Cardiac muscle cell (in vitro differentiated cells and primary cell): Measurements from ENCODE around the gene OR13J1. TPM values are rescaled to one million over a fixed set of nuclear protein-coding genes. Genes with fewer than 3 reads are reported as not detected.

Source experiments
- DNase-seq, 2 donors: peaks; one replicate each; pipeline versions ENCODE4 v3.0.0 to v3.0.0-alpha.2; 2010 to 2017; ENCODE audit warnings: low read depth in 1 of 2, low spot score in 1 of 2
- H3K27ac ChIP-seq: fragments of 200-600 bp; sonication (generic); 2 replicates; pipeline ENCODE4 v1.5.1; 2016
- H3K27me3 ChIP-seq: fragments of 200-600 bp; sonication (generic); 2 replicates; pipeline ENCODE4 v1.6.0; 2016; ENCODE audit warnings: control low read depth
- H3K36me3 ChIP-seq: fragments of 200-600 bp; sonication (generic); 2 replicates; pipeline ENCODE4 v1.5.1; 2016; ENCODE audit warnings: control low read depth
- H3K4me1 ChIP-seq: fragments of 200-600 bp; sonication (generic); 2 replicates; pipeline ENCODE4 v1.8.1; 2017; ENCODE audit warnings: low read depth, mild to moderate bottlenecking, mixed run types
- H3K4me3 ChIP-seq: fragments of 200-600 bp; sonication (generic); 2 replicates; pipeline ENCODE4 v1.5.1; 2016; ENCODE audit warnings: mild to moderate bottlenecking
- H3K9me3 ChIP-seq: fragments of 200-600 bp; sonication (generic); 2 replicates; pipeline ENCODE4 v1.5.1; 2017; ENCODE audit warnings: low read depth, mild to moderate bottlenecking, control low read depth
- polyA plus RNA-seq: library from polyadenylated mRNA; unstranded; fragments of >200 nt; fragmentation: Nextera tagmentation; extraction: Ambion mirVana; gene quantifications from 2 replicates; pipeline ENCODE4 v1.2.1, GENCODE V29; 2016
- total RNA-seq: library from RNA; depleted of rRNA; stranded (reverse); fragments of >200 nt; gene quantifications from 2 replicates; pipeline ENCODE4 v1.2.3, GENCODE V29; 2016
- TF ChIP-seq, protein P1 (sequence below): IDR thresholded peaks from 2 replicates; pipeline ENCODE4 v1.5.1; 2012; ENCODE audit warnings: low read depth, mild to moderate bottlenecking, low read length

The OR13J1 gene
- total and polyA plus RNA-seq, 2 experiments from 2014 or later, result not detected

GRCh38 chr9:35909687-35910612, 39.7 kb upstream of the OR13J1 start:
- TF ChIP-seq, protein P1, sequence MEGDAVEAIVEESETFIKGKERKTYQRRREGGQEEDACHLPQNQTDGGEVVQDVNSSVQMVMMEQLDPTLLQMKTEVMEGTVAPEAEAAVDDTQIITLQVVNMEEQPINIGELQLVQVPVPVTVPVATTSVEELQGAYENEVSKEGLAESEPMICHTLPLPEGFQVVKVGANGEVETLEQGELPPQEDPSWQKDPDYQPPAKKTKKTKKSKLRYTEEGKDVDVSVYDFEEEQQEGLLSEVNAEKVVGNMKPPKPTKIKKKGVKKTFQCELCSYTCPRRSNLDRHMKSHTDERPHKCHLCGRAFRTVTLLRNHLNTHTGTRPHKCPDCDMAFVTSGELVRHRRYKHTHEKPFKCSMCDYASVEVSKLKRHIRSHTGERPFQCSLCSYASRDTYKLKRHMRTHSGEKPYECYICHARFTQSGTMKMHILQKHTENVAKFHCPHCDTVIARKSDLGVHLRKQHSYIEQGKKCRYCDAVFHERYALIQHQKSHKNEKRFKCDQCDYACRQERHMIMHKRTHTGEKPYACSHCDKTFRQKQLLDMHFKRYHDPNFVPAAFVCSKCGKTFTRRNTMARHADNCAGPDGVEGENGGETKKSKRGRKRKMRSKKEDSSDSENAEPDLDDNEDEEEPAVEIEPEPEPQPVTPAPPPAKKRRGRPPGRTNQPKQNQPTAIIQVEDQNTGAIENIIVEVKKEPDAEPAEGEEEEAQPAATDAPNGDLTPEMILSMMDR, result no peak
- peak in 1 of 2 donors; percentile 49 for DNase-seq
- H3K36me3 ChIP-seq, result no peaks in the 10 kb centered on the region
- peaks cover 34% of the 10 kb centered on the region for H3K4me1 ChIP-seq
- no peaks in the 10 kb centered on the region for H3K27me3 ChIP-seq
- no peaks in the 10 kb centered on the region for H3K9me3 ChIP-seq
- no peak overlapping the region for H3K27ac ChIP-seq
- H3K4me3 ChIP-seq, result no peak overlapping the region

DNA sequence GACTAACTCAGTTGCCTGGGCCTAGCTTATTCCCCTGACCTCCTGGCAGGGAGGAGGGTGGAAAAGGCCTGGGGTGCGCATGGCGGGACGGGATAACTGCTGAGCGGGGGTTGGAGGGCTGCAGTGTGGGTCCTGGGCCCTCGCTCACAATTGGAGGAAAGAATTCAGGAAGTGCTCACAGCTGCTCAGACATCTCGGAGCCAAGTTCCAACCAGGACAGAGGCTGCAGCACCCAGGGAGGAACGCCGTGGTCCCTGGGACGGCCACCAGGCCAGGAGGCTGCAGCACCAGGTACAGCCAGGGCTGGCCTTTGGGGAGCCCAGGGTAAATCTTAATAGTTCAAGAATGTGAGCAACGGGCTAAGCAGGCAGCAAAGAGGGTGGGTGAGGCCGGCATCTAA, 39.1 kb upstream of the OR13J1 start, which contains the start of gene SPAAR:
TSS of gene SPAAR (plus strand) at position 217 of the 400 bp plus-strand sequence. CDS start 974 bp downstream, outside the sequence.
- Histone ChIP-seq H3K27ac (peak within 1 kb of the TSS; percentile 63), H3K4me1 (peaks cover 34% of the 10 kb centered on the region), H3K4me3 (no peak within 1 kb of the TSS), H3K36me3 (no peaks in the 10 kb centered on the region), H3K9me3 (no peaks in the 10 kb centered on the region), H3K27me3 (no peaks in the 10 kb centered on the region)
- TF ChIP-seq, protein P1, result no peak
- DNase-seq, result no peak

GRCh38 chr9:35908504-35909125, 38.4 kb upstream of the OR13J1 start:
- DNase-seq, result peak in 1 of 2 donors; percentile 30
- H3K4me3 ChIP-seq, result no peak overlapping the region
- H3K27ac ChIP-seq, result peak overlapping the region; percentile 63

GRCh38 chr9:35907711-35908503, 37.7 kb upstream of the OR13J1 start:
- Histone ChIP-seq H3K4me3 (no peak overlapping the region), H3K9me3 (no peaks in the 10 kb centered on the region), H3K27me3 (no peaks in the 10 kb centered on the region), H3K27ac (peak overlapping the region; percentile 63), H3K4me1 (peaks cover 34% of the 10 kb centered on the region), H3K36me3 (no peaks in the 10 kb centered on the region)
- TF ChIP-seq, protein P1, result no peak
- DNase-seq, result peak; percentile 58 to 94

More at GRCh38 chr9:35908504-35909125, 38.4 kb upstream of the OR13J1 start:
- H3K4me1 ChIP-seq, result peaks cover 34% of the 10 kb centered on the region
- TF ChIP-seq, protein P1, result no peak
- no peaks in the 10 kb centered on the region for H3K27me3 ChIP-seq
- H3K36me3 ChIP-seq, result no peaks in the 10 kb centered on the region
- no peaks in the 10 kb centered on the region for H3K9me3 ChIP-seq
